Measurements from ENCODE around the gene IGF2BP3.

- TF ChIP-seq ZNF223 (tag by site-specific recombination; IDR thresholded peaks at IDR 0.05) (no peak), CTCF (tag by site-specific recombination; IDR thresholded peaks at IDR 0.05) (no peak), REST (tag by site-specific recombination; IDR thresholded peaks at IDR 0.05) (no peak), ZNF555 (tag by site-specific recombination; conservative IDR thresholded peaks at IDR 0.05) (no peak), PRDM10 (tag by site-specific recombination; IDR thresholded peaks at IDR 0.05) (no peak)
These were observed 178.2 kb downstream of the IGF2BP3 start for GRCh38 chr7:23291957-23292560.

Data from HEK293 (cell line).